Measurements from ENCODE around the gene PHF3.

PHF3 gene

DNA sequence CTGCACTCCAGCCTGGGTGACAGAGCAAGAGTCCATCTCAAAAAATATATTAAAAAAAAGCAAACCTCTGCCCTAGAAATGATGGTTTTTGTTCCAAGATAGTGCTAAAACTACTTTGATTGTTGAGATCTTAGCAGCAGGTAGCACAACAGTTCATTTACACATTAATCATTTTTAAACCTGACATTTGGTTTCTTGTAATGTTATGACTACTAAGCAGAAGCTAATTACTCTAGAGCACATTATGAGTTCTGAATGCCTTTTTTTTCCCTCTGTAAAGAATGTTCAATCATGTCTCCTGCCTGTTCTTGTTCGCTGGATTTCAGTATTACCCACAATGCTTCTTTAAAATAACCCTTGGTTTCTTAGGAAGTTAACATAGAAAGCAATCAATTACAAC, 24.7 kb upstream of the PHF3 start:
- no peak overlapping the region for H3K4me2 ChIP-seq (ENCODE audit: low read length)
- no peaks in the 10 kb centered on the region for H3K4me1 ChIP-seq (ENCODE audit: control insufficient read depth, low read length)
- no peaks in the 10 kb centered on the region for H3K79me2 ChIP-seq (ENCODE audit: control insufficient read depth, low read length)
- no peaks in the 10 kb centered on the region for H3K9me3 ChIP-seq (ENCODE audit: control insufficient read depth, insufficient read depth, low read length)
- no peak overlapping the region for H3K4me3 ChIP-seq (ENCODE audit: low read length)
- H3K9me2 ChIP-seq (replicated peaks; ENCODE audit: control insufficient read depth, low read length), result no peaks in the 10 kb centered on the region
- no peaks in the 10 kb centered on the region for H3K27me3 ChIP-seq (ENCODE audit: control insufficient read depth, low read length)
- no peaks in the 10 kb centered on the region for H4K20me1 ChIP-seq (ENCODE audit: control insufficient read depth, insufficient read depth, low read depth, low read length)
- no peaks in the 10 kb centered on the region for H3F3A ChIP-seq (ENCODE audit: control insufficient read depth, insufficient read depth)
- H3K36me3 ChIP-seq (ENCODE audit: control insufficient read depth, low read length), result no peaks in the 10 kb centered on the region
- H3K27ac ChIP-seq (ENCODE audit: low read depth, low read length), result no peak overlapping the region
- TF ChIP-seq EZH2phosphoT487 (IDR thresholded peaks at IDR 0.05; ENCODE audit: borderline replicate concordance, low read length) (no peak), CTCF (IDR thresholded peaks at IDR 0.05; ENCODE audit: low read depth, low read length, poor library complexity, severe bottlenecking) (no peak)

DNA sequence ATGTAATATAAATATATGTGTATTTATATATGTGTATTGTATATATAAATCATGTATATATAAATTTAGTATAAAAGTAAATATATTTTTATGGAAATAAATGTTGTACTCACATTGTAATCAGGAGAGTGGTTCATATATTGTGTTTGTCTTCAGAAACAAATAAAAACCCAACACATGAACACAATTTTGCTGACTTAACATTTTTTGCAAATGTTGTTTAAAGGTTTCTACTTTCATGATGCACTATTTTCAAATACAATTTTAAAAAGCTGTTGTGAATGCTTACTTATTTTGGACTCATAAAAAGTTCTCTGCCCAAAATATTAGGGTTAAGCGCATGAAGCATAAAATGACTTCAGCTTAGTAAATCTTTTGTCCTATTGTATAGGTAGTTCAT, 24.0 kb upstream of the PHF3 start:
- Histone ChIP-seq H3K4me2 (ENCODE audit: low read length) (no peak overlapping the region), H3K9me3 (ENCODE audit: control insufficient read depth, insufficient read depth, low read length) (no peaks in the 10 kb centered on the region), H3K79me2 (ENCODE audit: control insufficient read depth, low read length) (no peaks in the 10 kb centered on the region), H3K27me3 (ENCODE audit: control insufficient read depth, low read length) (no peaks in the 10 kb centered on the region), H3K36me3 (ENCODE audit: control insufficient read depth, low read length) (no peaks in the 10 kb centered on the region), H3K9me2 (replicated peaks; ENCODE audit: control insufficient read depth, low read length) (no peaks in the 10 kb centered on the region), H3K4me1 (ENCODE audit: control insufficient read depth, low read length) (no peaks in the 10 kb centered on the region), H3F3A (ENCODE audit: control insufficient read depth, insufficient read depth) (no peaks in the 10 kb centered on the region), H3K4me3 (ENCODE audit: low read length) (no peak overlapping the region), H4K20me1 (ENCODE audit: control insufficient read depth, insufficient read depth, low read depth, low read length) (no peaks in the 10 kb centered on the region), H3K27ac (ENCODE audit: low read depth, low read length) (no peak overlapping the region)
- TF ChIP-seq EZH2phosphoT487 (IDR thresholded peaks at IDR 0.05; ENCODE audit: borderline replicate concordance, low read length) (no peak), CTCF (IDR thresholded peaks at IDR 0.05; ENCODE audit: low read depth, low read length, poor library complexity, severe bottlenecking) (no peak)

- TF ChIP-seq CTCF (IDR thresholded peaks at IDR 0.05; ENCODE audit: low read depth, low read length, poor library complexity, severe bottlenecking) (no peak), EZH2phosphoT487 (IDR thresholded peaks at IDR 0.05; ENCODE audit: borderline replicate concordance, low read length) (no peak)
- no peaks in the 10 kb centered on the region for H3K9me2 ChIP-seq (replicated peaks; ENCODE audit: control insufficient read depth, low read length)
- no peaks in the 10 kb centered on the region for H3K4me1 ChIP-seq (ENCODE audit: control insufficient read depth, low read length)
- H3F3A ChIP-seq (ENCODE audit: control insufficient read depth, insufficient read depth), result no peaks in the 10 kb centered on the region
- H3K79me2 ChIP-seq (ENCODE audit: control insufficient read depth, low read length), result no peaks in the 10 kb centered on the region
- no peaks in the 10 kb centered on the region for H4K20me1 ChIP-seq (ENCODE audit: control insufficient read depth, insufficient read depth, low read depth, low read length)
- H3K9me3 ChIP-seq (ENCODE audit: control insufficient read depth, insufficient read depth, low read length), result no peaks in the 10 kb centered on the region
- no peak overlapping the region for H3K27ac ChIP-seq (ENCODE audit: low read depth, low read length)
- no peak overlapping the region for H3K4me3 ChIP-seq (ENCODE audit: low read length)
- no peaks in the 10 kb centered on the region for H3K27me3 ChIP-seq (ENCODE audit: control insufficient read depth, low read length)
- no peak overlapping the region for H3K4me2 ChIP-seq (ENCODE audit: low read length)
- H3K36me3 ChIP-seq (ENCODE audit: control insufficient read depth, low read length), result no peaks in the 10 kb centered on the region
Observed at GRCh38 chr6:63615590-63615989, 20.0 kb upstream of the PHF3 start.

GRCh38 chr6:63624091-63624490, 11.5 kb upstream of the PHF3 start:
- Histone ChIP-seq H3K4me3 (ENCODE audit: low read length) (no peak overlapping the region), H3K36me3 (ENCODE audit: control insufficient read depth, low read length) (no peaks in the 10 kb centered on the region), H3K27ac (ENCODE audit: low read depth, low read length) (no peak overlapping the region), H3K4me2 (ENCODE audit: low read length) (no peak overlapping the region), H3K79me2 (ENCODE audit: control insufficient read depth, low read length) (no peaks in the 10 kb centered on the region), H3K9me3 (ENCODE audit: control insufficient read depth, insufficient read depth, low read length) (no peaks in the 10 kb centered on the region), H3K27me3 (ENCODE audit: control insufficient read depth, low read length) (no peaks in the 10 kb centered on the region), H3K4me1 (ENCODE audit: control insufficient read depth, low read length) (peaks cover 6% of the 10 kb centered on the region), H4K20me1 (ENCODE audit: control insufficient read depth, insufficient read depth, low read depth, low read length) (no peaks in the 10 kb centered on the region), H3K9me2 (replicated peaks; ENCODE audit: control insufficient read depth, low read length) (no peaks in the 10 kb centered on the region), H3F3A (ENCODE audit: control insufficient read depth, insufficient read depth) (no peaks in the 10 kb centered on the region)
- TF ChIP-seq EZH2phosphoT487 (IDR thresholded peaks at IDR 0.05; ENCODE audit: borderline replicate concordance, low read length) (no peak), CTCF (IDR thresholded peaks at IDR 0.05; ENCODE audit: low read depth, low read length, poor library complexity, severe bottlenecking) (no peak)

Measured in DOHH2 (cell line).